H1 (cell line): ENCODE measurements around the gene USE1.

ENCODE experiments used
- MAFK ChIP-seq: IDR thresholded peaks from 2 replicates; pipeline ENCODE4 v1.6.1; 2012; ENCODE audit warnings: low read depth, mild to moderate bottlenecking, improper control_type of control experiment, low read length
- POLR2AphosphoS5 ChIP-seq: IDR thresholded peaks from 2 replicates; pipeline ENCODE4 v1.6.1; 2011; ENCODE audit warnings: low read depth, low read length
- RXRA ChIP-seq: IDR thresholded peaks from 2 replicates; pipeline ENCODE4 v1.6.1; 2011; ENCODE audit warnings: low read depth, mild to moderate bottlenecking, low read length, moderate library complexity; ENCODE audit not compliant: insufficient read depth
- ZNF274 ChIP-seq: IDR thresholded peaks from 2 replicates; pipeline ENCODE4 v1.7.0; 2012; ENCODE audit warnings: low read length, borderline replicate concordance; ENCODE audit errors: extremely low read depth
- TF ChIP-seq, protein P1 (sequence below), 3 experiments: IDR thresholded peaks; 1 replicate in 2 of 3; 2 replicates in 1 of 3; pipeline versions ENCODE4 v1.5.1 to v1.6.1; 2011; ENCODE audit warnings: low read length in 3 of 3, mild to moderate bottlenecking in 3 of 3, inconsistent platforms in 2 of 3, low read depth in 1 of 3, moderate library complexity in 1 of 3; ENCODE audit not compliant: insufficient read depth in 1 of 3; ENCODE audit errors: control extremely low read depth in 1 of 3

DNA sequence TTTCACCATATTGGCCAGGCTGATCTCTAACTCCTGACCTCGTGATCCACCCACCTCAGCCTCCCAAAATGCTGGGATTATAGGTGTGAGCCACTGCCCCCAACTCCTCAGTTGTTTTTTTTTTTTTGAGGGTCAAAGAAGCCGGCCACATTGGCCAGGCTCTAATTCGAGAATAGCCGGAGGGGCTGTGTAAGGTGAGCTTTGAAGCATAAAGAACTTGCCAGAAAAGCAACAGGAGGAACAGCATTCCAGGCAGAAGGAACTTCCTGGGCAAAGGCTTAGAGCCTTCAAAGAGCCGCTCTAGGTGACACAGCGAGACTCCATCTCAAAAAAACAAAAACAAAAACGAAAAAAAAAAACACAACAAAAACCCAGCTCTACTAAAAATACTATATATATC lies 50.9 kb downstream of the USE1 start:
- no peak for TF ChIP-seq POLR2AphosphoS5
- TF ChIP-seq ZNF274: no peak
- TF ChIP-seq RXRA: no peak
- no peak for TF ChIP-seq MAFK
- TF ChIP-seq, protein P1, sequence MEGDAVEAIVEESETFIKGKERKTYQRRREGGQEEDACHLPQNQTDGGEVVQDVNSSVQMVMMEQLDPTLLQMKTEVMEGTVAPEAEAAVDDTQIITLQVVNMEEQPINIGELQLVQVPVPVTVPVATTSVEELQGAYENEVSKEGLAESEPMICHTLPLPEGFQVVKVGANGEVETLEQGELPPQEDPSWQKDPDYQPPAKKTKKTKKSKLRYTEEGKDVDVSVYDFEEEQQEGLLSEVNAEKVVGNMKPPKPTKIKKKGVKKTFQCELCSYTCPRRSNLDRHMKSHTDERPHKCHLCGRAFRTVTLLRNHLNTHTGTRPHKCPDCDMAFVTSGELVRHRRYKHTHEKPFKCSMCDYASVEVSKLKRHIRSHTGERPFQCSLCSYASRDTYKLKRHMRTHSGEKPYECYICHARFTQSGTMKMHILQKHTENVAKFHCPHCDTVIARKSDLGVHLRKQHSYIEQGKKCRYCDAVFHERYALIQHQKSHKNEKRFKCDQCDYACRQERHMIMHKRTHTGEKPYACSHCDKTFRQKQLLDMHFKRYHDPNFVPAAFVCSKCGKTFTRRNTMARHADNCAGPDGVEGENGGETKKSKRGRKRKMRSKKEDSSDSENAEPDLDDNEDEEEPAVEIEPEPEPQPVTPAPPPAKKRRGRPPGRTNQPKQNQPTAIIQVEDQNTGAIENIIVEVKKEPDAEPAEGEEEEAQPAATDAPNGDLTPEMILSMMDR (IDR thresholded peaks at IDR 0.05; ENCODE audit: control extremely low read depth in 1 of 3, insufficient read depth in 1 of 3, low read depth in 1 of 3, low read length in 3 of 3): no peak
